ENCODE data around the gene SYT15B. TPM values are rescaled to one million over a fixed set of nuclear protein-coding genes. Genes with fewer than 3 reads are reported as not detected.

Gene SYT15B
- total RNA-seq, 4 donors from 2014 or later = 0.94 to 4.1 TPM; not detected in 2

Other genes starting within 250 kb of the SYT15B start
- 10 to 100 TPM; 10.7 to 84.3 (median 49.6) TPM for gene AGAP9, start 240.0 kb downstream of the SYT15B start, total RNA-seq
- gene NPY4R2, start 155.1 kb upstream of the SYT15B start, total RNA-seq = 10 to 100 TPM in 1 of 4 donors, 1 to 10 TPM in 2, not detected in 1; 3.3 to 18.6 (median 5.1) TPM
- not detected for gene FAM25C, start 236.2 kb upstream of the SYT15B start, total RNA-seq